HepG2 (cell line): ENCODE data around the gene CCNB2. TPM values are rescaled to one million over a fixed set of nuclear protein-coding genes. Genes with fewer than 3 reads are reported as not detected.
A peak's percentile ranks its signal among the peaks of the same experiment; 100 is the strongest.

Experiments
- ATM ChIP-seq: fragments of 450-650 bp; IDR thresholded peaks from 2 replicates; pipeline ENCODE4 v1.7.1; 2017; ENCODE audit warnings: mild to moderate bottlenecking, borderline replicate concordance
- DRAP1 ChIP-seq: IDR thresholded peaks from 2 replicates; pipeline ENCODE4 v1.6.1; 2016; ENCODE audit warnings: missing genetic modification reagents, missing compliant biosample characterization
- FOSL2 ChIP-seq: sonication (generic); formaldehyde crosslinking; IDR thresholded peaks from 2 replicates; pipeline ENCODE4 v1.4.0; 2020; ENCODE audit warnings: missing genetic modification reagents
- MEIS1 ChIP-seq: sonication (generic); formaldehyde crosslinking; IDR thresholded peaks from 2 replicates; pipeline ENCODE4 v1.9.0; 2021; ENCODE audit warnings: mild to moderate bottlenecking, missing genetic modification reagents, moderate library complexity, borderline replicate concordance
- MIXL1 ChIP-seq: IDR thresholded peaks from 2 replicates; pipeline ENCODE4 v1.6.1; 2016
- SP1 ChIP-seq, 2 experiments: fragments of 450-650 bp in 1 of 2; sonication (generic) in 1 of 2; formaldehyde crosslinking in 1 of 2; IDR thresholded peaks; 2 replicates each; pipeline versions ENCODE4 v1.4.0 to v1.6.1; 2016 to 2020; ENCODE audit warnings: missing genetic modification reagents in 1 of 2
- SPEN ChIP-seq: sonication (generic); formaldehyde crosslinking; IDR thresholded peaks from 2 replicates; pipeline ENCODE4 v1.5.1; 2020; ENCODE audit warnings: low read depth, mild to moderate bottlenecking, missing genetic modification reagents
- SRF ChIP-seq: IDR thresholded peaks from 2 replicates; pipeline ENCODE4 v1.6.1; 2011; ENCODE audit warnings: mild to moderate bottlenecking, low read depth, low read length, moderate library complexity
- SRSF4 ChIP-seq: fragments of 200-400 bp; formaldehyde crosslinking; IDR thresholded peaks from one replicate; pipeline ENCODE4 v1.6.1; 2018; ENCODE audit warnings: mild to moderate bottlenecking, low read depth, low read length, moderate library complexity; ENCODE audit not compliant: poor library complexity, severe bottlenecking
- STAG1 ChIP-seq: sonication (generic); formaldehyde crosslinking; IDR thresholded peaks from 2 replicates; pipeline ENCODE4 v1.4.0; 2020; ENCODE audit warnings: missing genetic modification reagents
- ZFAT ChIP-seq: sonication (generic); formaldehyde crosslinking; conservative IDR thresholded peaks from 2 replicates; pipeline ENCODE4 v1.8.1; 2023; ENCODE audit warnings: missing genetic modification reagents, inconsistent platforms
- ZNF143 ChIP-seq: sonication (generic); formaldehyde crosslinking; IDR thresholded peaks from 2 replicates; pipeline ENCODE4 v1.4.0; 2020; ENCODE audit warnings: missing genetic modification reagents
- ZNF407 ChIP-seq: sonication (generic); formaldehyde crosslinking; IDR thresholded peaks from one replicate; pipeline ENCODE4 v1.5.1; 2020; ENCODE audit warnings: mild to moderate bottlenecking, missing genetic modification reagents; ENCODE audit errors: not compliant biosample characterization
- ZNF777 ChIP-seq: sonication (generic); formaldehyde crosslinking; IDR thresholded peaks from 2 replicates; pipeline ENCODE4 v1.4.0; 2020; ENCODE audit warnings: missing genetic modification reagents
- ZSCAN20 ChIP-seq: sonication (generic); formaldehyde crosslinking; IDR thresholded peaks from 2 replicates; pipeline ENCODE4 v1.4.0; 2020; ENCODE audit warnings: missing genetic modification reagents, mild to moderate bottlenecking, borderline replicate concordance
- polyA plus RNA-seq, 8 experiments: library from polyadenylated mRNA; depleted of rRNA in 3 of 8; stranded (reverse) in 7 of 8; unstranded in 1 of 8; fragments of >200 nt; fragmentation: Illumina TruSeq in 4 of 8; extraction: Trizol in 4 of 8; gene quantifications; 2 replicates each; pipeline versions ENCODE4 v1.2.1 to v1.2.3, GENCODE V29; 2011 to 2016; ENCODE audit warnings: low read depth in 4 of 8, missing spikeins in 1 of 8, mixed read lengths in 1 of 8; ENCODE audit not compliant: insufficient read depth in 1 of 8
- total RNA-seq, 5 experiments: library from RNA; depleted of rRNA; stranded (reverse); fragments of >200 nt; fragmentation: Illumina TruSeq; extraction: Trizol; gene quantifications; 2 replicates each; pipeline ENCODE4 v1.2.3, GENCODE V29; 2016; ENCODE audit warnings: low read depth in 1 of 5
- TF ChIP-seq, protein P1 (sequence below): sonication (generic); formaldehyde crosslinking; IDR thresholded peaks from 2 replicates; pipeline ENCODE4 v1.5.1; 2020; ENCODE audit warnings: missing genetic modification reagents, mild to moderate bottlenecking, borderline replicate concordance
- TF ChIP-seq, protein P2 (sequence below): sonication (generic); formaldehyde crosslinking; IDR thresholded peaks from 2 replicates; pipeline ENCODE4 v1.5.1; 2020; ENCODE audit warnings: missing genetic modification reagents, mild to moderate bottlenecking, borderline replicate concordance
- TF ChIP-seq, protein P3 (sequence below): IDR thresholded peaks from 2 replicates; pipeline ENCODE4 v1.6.1; 2016; ENCODE audit warnings: mild to moderate bottlenecking, missing biosample characterization, missing genetic modification reagents

Gene CCNB2
- total and polyA plus RNA-seq, 2 of the 13 experiments (the other 11 are each of a cell fraction or from before 2014, with no cell fraction given): 43.5 to 80.9 TPM

- TF ChIP-seq ZNF407 (no peak), SPEN (CRISPR knock-in tag) (no peak), SRF (no peak), ZNF143 (CRISPR knock-in tag) (no peak), MEIS1 (no peak), MIXL1 (CRISPR knock-in tag) (no peak), SP1 (IDR thresholded peaks at IDR 0.05) (no peak), SP1 (CRISPR knock-in tag; IDR thresholded peaks at IDR 0.05) (no peak), ATM (no peak), ZNF777 (CRISPR knock-in tag) (no peak), ZFAT (CRISPR knock-in tag) (no peak), ZSCAN20 (CRISPR knock-in tag) (no peak), STAG1 (peak; percentile 69), FOSL2 (CRISPR knock-in tag) (no peak), DRAP1 (CRISPR knock-in tag) (no peak), SRSF4 (no peak)
- TF ChIP-seq, protein P1, sequence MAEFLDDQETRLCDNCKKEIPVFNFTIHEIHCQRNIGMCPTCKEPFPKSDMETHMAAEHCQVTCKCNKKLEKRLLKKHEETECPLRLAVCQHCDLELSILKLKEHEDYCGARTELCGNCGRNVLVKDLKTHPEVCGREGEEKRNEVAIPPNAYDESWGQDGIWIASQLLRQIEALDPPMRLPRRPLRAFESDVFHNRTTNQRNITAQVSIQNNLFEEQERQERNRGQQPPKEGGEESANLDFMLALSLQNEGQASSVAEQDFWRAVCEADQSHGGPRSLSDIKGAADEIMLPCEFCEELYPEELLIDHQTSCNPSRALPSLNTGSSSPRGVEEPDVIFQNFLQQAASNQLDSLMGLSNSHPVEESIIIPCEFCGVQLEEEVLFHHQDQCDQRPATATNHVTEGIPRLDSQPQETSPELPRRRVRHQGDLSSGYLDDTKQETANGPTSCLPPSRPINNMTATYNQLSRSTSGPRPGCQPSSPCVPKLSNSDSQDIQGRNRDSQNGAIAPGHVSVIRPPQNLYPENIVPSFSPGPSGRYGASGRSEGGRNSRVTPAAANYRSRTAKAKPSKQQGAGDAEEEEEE (CRISPR knock-in tag): no peak
- TF ChIP-seq, protein P2, sequence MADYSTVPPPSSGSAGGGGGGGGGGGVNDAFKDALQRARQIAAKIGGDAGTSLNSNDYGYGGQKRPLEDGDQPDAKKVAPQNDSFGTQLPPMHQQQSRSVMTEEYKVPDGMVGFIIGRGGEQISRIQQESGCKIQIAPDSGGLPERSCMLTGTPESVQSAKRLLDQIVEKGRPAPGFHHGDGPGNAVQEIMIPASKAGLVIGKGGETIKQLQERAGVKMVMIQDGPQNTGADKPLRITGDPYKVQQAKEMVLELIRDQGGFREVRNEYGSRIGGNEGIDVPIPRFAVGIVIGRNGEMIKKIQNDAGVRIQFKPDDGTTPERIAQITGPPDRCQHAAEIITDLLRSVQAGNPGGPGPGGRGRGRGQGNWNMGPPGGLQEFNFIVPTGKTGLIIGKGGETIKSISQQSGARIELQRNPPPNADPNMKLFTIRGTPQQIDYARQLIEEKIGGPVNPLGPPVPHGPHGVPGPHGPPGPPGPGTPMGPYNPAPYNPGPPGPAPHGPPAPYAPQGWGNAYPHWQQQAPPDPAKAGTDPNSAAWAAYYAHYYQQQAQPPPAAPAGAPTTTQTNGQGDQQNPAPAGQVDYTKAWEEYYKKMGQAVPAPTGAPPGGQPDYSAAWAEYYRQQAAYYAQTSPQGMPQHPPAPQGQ (CRISPR knock-in tag): no peak
- TF ChIP-seq, protein P3, sequence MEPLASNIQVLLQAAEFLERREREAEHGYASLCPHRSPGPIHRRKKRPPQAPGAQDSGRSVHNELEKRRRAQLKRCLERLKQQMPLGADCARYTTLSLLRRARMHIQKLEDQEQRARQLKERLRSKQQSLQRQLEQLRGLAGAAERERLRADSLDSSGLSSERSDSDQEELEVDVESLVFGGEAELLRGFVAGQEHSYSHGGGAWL (CRISPR knock-in tag): no peak
Measured at GRCh38 chr15:59138243-59138642, 33.3 kb downstream of the CCNB2 start (continued).
